NCI-H69 (cell line): ENCODE data around the gene TNNT3.

Experiments used
- DNase-seq: peaks from one replicate; lab custom pipeline; 2025; lab: John Stamatoyannopoulos, UW

The TNNT3 gene

GRCh38 chr11:1896923-1897322 lies 22.6 kb upstream of the TNNT3 start:
- DNase-seq = no peak

- no peak for DNase-seq
Measured at GRCh38 chr11:1899090-1899489, 20.4 kb upstream of the TNNT3 start.

DNA sequence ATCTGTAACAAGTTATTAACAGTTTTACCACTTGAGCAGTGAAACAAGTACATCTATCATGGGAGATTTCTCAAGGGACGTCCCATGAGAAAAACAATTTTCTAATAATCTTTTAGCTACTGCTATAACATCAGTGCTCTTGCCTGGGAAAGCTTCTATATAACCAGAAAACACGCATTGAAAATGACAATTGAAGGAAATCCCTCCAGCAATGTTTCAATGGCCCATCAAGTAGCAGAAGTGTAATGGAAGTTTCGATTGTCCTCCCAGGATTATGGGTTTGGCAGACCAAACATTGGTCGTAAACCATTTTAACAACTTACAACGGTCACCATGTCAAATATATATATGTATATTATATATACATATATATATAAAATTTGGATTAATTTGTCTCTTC lies 19.8 kb upstream of the TNNT3 start:
- DNase-seq = no peak

GRCh38 chr11:1906181-1906580 lies 13.3 kb upstream of the TNNT3 start:
- no peak for DNase-seq

GRCh38 chr11:1906611-1907423 lies 12.7 kb upstream of the TNNT3 start:
- DNase-seq = no peak

- no peak for DNase-seq
Measured at GRCh38 chr11:1908618-1909017, 10.9 kb upstream of the TNNT3 start.

DNA sequence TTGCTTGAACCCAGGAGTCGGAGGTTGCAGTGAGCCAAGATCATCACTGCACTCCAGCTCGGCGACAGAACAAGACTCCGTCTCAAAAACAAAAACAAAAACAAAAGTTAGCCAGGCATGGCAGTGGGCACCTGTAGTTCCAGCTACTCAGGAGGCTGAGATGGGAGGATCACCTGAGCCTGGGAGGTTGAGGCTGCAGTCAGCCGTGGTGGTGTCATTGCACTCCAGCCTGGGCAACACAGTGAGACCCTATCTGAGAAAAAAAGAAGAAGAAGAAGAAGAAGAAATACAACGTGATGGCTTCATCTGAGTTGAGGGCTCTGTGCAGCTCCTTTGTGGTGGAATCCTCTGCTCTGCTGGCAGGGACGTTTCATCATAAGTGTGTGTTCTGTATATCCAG lies 10.0 kb upstream of the TNNT3 start:
- DNase-seq = no peak

GRCh38 chr11:1912289-1912878 lies 7.1 kb upstream of the TNNT3 start:
- no peak for DNase-seq

GRCh38 chr11:1913271-1914060 lies 6.0 kb upstream of the TNNT3 start:
- no peak for DNase-seq

GRCh38 chr11:1915795-1916131 lies 3.7 kb upstream of the TNNT3 start:
- DNase-seq = no peak

GRCh38 chr11:1916132-1916985 lies 3.1 kb upstream of the TNNT3 start:
- no peak for DNase-seq

DNA sequence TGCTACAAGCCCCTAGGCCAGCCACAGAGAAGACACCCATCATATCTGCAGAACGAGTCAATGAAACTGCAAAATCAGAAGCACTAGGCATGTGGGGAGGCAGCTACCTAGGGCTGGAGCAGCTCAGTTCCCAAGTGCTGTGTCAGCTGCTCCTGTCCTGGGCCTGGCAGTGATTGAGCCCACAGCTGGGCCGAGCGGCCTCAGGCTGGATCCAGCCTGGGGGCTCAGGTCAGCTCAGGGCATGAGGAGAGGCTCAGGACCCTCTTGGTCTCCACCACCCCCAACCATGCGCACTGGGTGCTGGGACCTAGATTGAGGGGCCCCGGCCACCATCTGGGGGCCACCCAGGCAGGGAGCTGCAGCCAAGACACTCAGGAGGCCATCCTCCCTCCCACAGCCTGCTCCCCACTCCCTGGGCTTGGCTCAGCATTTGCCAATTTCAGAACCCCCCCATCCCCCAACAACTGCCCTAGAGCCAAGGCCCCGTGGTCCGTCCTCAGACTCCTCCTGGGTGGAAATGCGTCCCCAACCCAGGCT lies 2.4 kb upstream of the TNNT3 start:
- no peak for DNase-seq

GRCh38 chr11:1917523-1918435 lies 1.7 kb upstream of the TNNT3 start:
- DNase-seq = no peak

- DNase-seq = no peak
Measured at GRCh38 chr11:1918436-1919315, 827 bp upstream of the TNNT3 start.

DNA sequence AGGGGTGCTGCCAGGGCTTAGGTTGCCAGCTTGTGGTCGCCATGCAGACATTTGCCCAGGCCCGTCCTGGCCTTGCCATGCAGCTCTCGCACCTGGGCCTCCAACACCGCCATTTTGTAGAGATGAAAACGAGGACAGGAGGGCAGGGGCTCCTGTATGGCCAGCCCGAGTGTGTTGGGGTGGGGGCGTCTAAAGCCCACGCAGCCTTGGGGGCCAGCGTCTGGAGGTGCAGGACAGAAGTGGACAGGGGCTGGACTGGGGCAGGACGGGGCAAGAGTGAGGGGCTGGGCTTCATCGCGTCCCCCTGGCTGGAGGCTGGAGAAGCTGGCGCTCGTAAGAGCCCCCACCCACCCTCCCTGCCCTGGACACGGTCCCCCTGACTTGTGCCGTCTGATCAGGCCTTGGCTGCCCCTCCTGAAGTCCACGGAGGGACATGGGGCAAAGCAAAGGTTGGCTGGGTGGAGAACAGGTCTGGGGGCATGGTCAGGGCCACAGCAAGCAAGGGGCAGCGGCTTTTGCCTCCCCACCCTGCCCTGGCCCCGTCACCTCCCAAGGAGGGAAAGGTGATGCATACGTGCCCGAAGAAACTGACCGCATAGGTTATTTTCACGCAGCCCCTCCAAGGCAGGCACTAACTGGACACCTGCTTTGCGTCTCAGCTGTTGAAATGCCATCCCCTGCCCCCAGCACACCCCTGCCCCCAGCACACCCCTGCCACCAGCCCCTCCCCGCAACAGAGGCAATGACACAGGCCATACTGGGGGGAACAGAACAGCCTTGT lies 815 bp downstream of the TNNT3 start:
- DNase-seq = no peak

- no peak for DNase-seq
Measured at GRCh38 chr11:1920909-1921573, 1.5 kb downstream of the TNNT3 start.

DNA sequence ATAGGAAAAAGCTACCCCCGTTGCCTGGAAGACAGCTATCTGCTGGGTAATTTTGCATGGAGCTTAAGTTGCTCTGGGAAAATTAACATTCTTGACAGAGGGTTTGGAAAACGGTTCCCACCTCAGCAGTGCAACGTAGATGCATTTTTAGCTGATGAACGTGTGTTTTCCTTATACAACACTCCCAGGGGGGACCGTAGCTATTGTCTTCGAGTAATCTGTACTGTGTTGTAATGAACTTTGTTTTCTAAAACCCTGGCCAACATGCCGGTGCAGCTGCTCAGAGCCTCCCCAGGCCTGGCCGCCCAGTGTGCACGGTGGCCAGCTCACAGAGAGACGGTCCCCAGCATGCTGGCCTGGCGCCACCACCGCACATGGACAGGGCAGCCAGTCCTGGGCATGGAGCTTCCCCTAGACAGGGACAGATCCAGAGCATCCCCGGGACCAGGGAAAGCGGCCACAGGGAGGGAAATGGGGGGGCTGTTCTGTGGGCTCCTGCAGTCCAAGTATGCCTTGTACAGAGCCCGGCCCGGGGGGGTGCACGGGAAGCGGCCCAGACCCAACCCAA lies 2.2 kb downstream of the TNNT3 start:
- DNase-seq = no peak

GRCh38 chr11:1922481-1923081 lies 3.1 kb downstream of the TNNT3 start:
- no peak for DNase-seq
